Loucy (cell line): ENCODE data around the gene GPR171.

ENCODE experiments used
- CTCF ChIP-seq: fragments of 200-600 bp; sonication (generic); conservative IDR thresholded peaks from 2 replicates; pipeline ENCODE4 v1.5.1; 2014; ENCODE audit warnings: mild to moderate bottlenecking, antibody characterized with exemption, low read length
- EZH2phosphoT487 ChIP-seq: fragments of 200-600 bp; IDR thresholded peaks from 2 replicates; pipeline ENCODE4 v1.6.1; 2018; ENCODE audit warnings: antibody characterized with exemption, mild to moderate bottlenecking, moderate library complexity, borderline replicate concordance

GRCh38 chr3:151218136-151218535, 15.1 kb upstream of the GPR171 start:
- TF ChIP-seq CTCF (no peak), EZH2phosphoT487 (no peak)
